Mesendoderm (in vitro differentiated cells): ENCODE measurements around the gene VWA5B2.

ENCODE experiments used
- DNase-seq: peaks from one replicate; pipeline ENCODE4 v3.0.0; 2013
- H2AK5ac ChIP-seq: 2 replicates; pipeline ENCODE4 v1.6.1; 2013; ENCODE audit warnings: low read length, inconsistent platforms
- H2BK120ac ChIP-seq: 2 replicates; pipeline ENCODE4 v1.6.1; 2013; ENCODE audit warnings: low read depth, mild to moderate bottlenecking, low read length, moderate library complexity, mixed read lengths
- H2BK15ac ChIP-seq: replicated peaks from 2 replicates; pipeline ENCODE4 v1.6.1; 2013; ENCODE audit warnings: low read depth, mild to moderate bottlenecking, moderate library complexity
- H2BK5ac ChIP-seq: 2 replicates; pipeline ENCODE4 v1.6.1; 2013; ENCODE audit warnings: low read length, inconsistent platforms
- H3K18ac ChIP-seq: 2 replicates; pipeline ENCODE4 v1.6.1; 2013; ENCODE audit warnings: mild to moderate bottlenecking, low read length, mixed read lengths
- H3K23ac ChIP-seq: one replicate; pipeline ENCODE4 v1.6.1; 2013; ENCODE audit warnings: low read length
- H3K27ac ChIP-seq: 2 replicates; pipeline ENCODE4 v1.5.1; 2013; ENCODE audit warnings: low read depth, mild to moderate bottlenecking, inconsistent platforms, low read length, moderate library complexity
- H3K27me3 ChIP-seq: 2 replicates; pipeline ENCODE4 v1.6.1; 2013; ENCODE audit warnings: low read length, control low read depth, mild to moderate bottlenecking, inconsistent platforms; ENCODE audit not compliant: insufficient read depth, poor library complexity
- H3K36me3 ChIP-seq: 2 replicates; pipeline ENCODE4 v1.6.1; 2013; ENCODE audit warnings: low read length, inconsistent platforms; ENCODE audit not compliant: control insufficient read depth, insufficient read depth
- H3K4ac ChIP-seq: one replicate; pipeline ENCODE4 v1.6.1; 2013; ENCODE audit warnings: low read depth, mild to moderate bottlenecking, low read length, moderate library complexity
- H3K4me1 ChIP-seq: 2 replicates; pipeline ENCODE4 v1.6.1; 2013; ENCODE audit warnings: low read depth, low read length, inconsistent platforms; ENCODE audit not compliant: control insufficient read depth
- H3K4me2 ChIP-seq: 2 replicates; pipeline ENCODE4 v1.6.1; 2013; ENCODE audit warnings: low read length
- H3K4me3 ChIP-seq: 2 replicates; pipeline ENCODE4 v1.5.1; 2013; ENCODE audit warnings: mild to moderate bottlenecking, low read length
- H3K56ac ChIP-seq: one replicate; pipeline ENCODE4 v1.6.1; 2013; ENCODE audit warnings: low read length
- H3K79me1 ChIP-seq: 2 replicates; pipeline ENCODE4 v1.6.1; 2013; ENCODE audit warnings: low read length, inconsistent platforms
- H3K79me2 ChIP-seq: 2 replicates; pipeline ENCODE4 v1.6.1; 2013; ENCODE audit warnings: mild to moderate bottlenecking, low read length; ENCODE audit not compliant: control insufficient read depth, insufficient read depth
- H3K9ac ChIP-seq: 2 replicates; pipeline ENCODE4 v1.6.1; 2013; ENCODE audit warnings: low read length, inconsistent platforms
- H4K5ac ChIP-seq: one replicate; pipeline ENCODE4 v1.6.1; 2013; ENCODE audit warnings: low read length
- H4K8ac ChIP-seq: one replicate; pipeline ENCODE4 v1.6.1; 2013; ENCODE audit warnings: low read depth, mild to moderate bottlenecking, control low read depth, low read length, moderate library complexity
- WGBS: extraction: QIAGEN DNeasy Blood & Tissue Kit; methylation state at CpG from one replicate; pipeline ENCODE4 v1.1.7; 2013; ENCODE audit warnings: low lambda C conversion rate, missing lambda C conversion rate; ENCODE audit not compliant: insufficient coverage; ENCODE audit errors: extremely low coverage; 5-methylcytosine and 5-hydroxymethylcytosine counted together

VWA5B2 gene

GRCh38 chr3:184227481-184227935, 1.9 kb upstream of the VWA5B2 start:
- H2BK15ac ChIP-seq: no peak overlapping the region
- no peak overlapping the region for H3K4ac ChIP-seq
- no peak overlapping the region for H4K5ac ChIP-seq
- H3K9ac ChIP-seq: no peak overlapping the region
- WGBS: no CpG with 5 or more reads among the region's 2 CpGs
- no peak overlapping the region for H2AK5ac ChIP-seq
- no peak overlapping the region for H2BK5ac ChIP-seq
- no peaks in the 10 kb centered on the region for H3K4me1 ChIP-seq
- no peaks in the 10 kb centered on the region for H3K79me2 ChIP-seq
- no peak overlapping the region for H3K56ac ChIP-seq
- no peaks in the 10 kb centered on the region for H3K79me1 ChIP-seq
- no peak overlapping the region for H2BK120ac ChIP-seq
- H4K8ac ChIP-seq: no peak overlapping the region
- no peak overlapping the region for H3K23ac ChIP-seq
- peak; percentile 56 for DNase-seq
- H3K4me3 ChIP-seq: no peak overlapping the region
- no peaks in the 10 kb centered on the region for H3K36me3 ChIP-seq
- no peak overlapping the region for H3K4me2 ChIP-seq
- no peak overlapping the region for H3K27ac ChIP-seq
- H3K18ac ChIP-seq: no peak overlapping the region
- peaks cover 39% of the 10 kb centered on the region for H3K27me3 ChIP-seq

GRCh38 chr3:184228376-184229137, 828 bp upstream of the VWA5B2 start:
- Histone ChIP-seq H3K79me2 (no peaks in the 10 kb centered on the region), H3K4ac (no peak overlapping the region), H3K27me3 (peaks cover 41% of the 10 kb centered on the region), H2BK15ac (no peak overlapping the region), H2BK5ac (no peak overlapping the region), H3K79me1 (no peaks in the 10 kb centered on the region), H3K27ac (no peak overlapping the region), H2BK120ac (no peak overlapping the region), H3K36me3 (no peaks in the 10 kb centered on the region), H3K4me2 (no peak overlapping the region), H2AK5ac (no peak overlapping the region), H3K18ac (no peak overlapping the region), H3K9ac (no peak overlapping the region), H3K23ac (no peak overlapping the region), H3K4me1 (no peaks in the 10 kb centered on the region), H3K4me3 (no peak overlapping the region), H4K5ac (no peak overlapping the region), H3K56ac (peak overlapping the region; percentile 15), H4K8ac (no peak overlapping the region)
- DNase-seq: no peak
- no CpG with 5 or more reads among the region's 12 CpGs for WGBS

GRCh38 chr3:184230081-184230602, 757 bp downstream of the VWA5B2 start:
- Histone ChIP-seq H4K8ac (no peak overlapping the region), H3K23ac (no peak overlapping the region), H2BK120ac (no peak overlapping the region), H3K27ac (no peak overlapping the region), H2BK15ac (no peak overlapping the region), H3K36me3 (no peaks in the 10 kb centered on the region), H2BK5ac (no peak overlapping the region), H3K79me1 (no peaks in the 10 kb centered on the region), H3K27me3 (peaks cover 41% of the 10 kb centered on the region), H3K56ac (no peak overlapping the region), H3K79me2 (no peaks in the 10 kb centered on the region), H3K9ac (no peak overlapping the region), H3K4me1 (no peaks in the 10 kb centered on the region), H3K4me3 (no peak overlapping the region), H3K4ac (no peak overlapping the region), H2AK5ac (no peak overlapping the region), H3K18ac (no peak overlapping the region), H3K4me2 (no peak overlapping the region), H4K5ac (no peak overlapping the region)
- WGBS: no CpG with 5 or more reads among the region's 61 CpGs
- DNase-seq: no peak

- H3K79me2 ChIP-seq: no peaks in the 10 kb centered on the region
- no peak overlapping the region for H3K23ac ChIP-seq
- no peak overlapping the region for H3K4me2 ChIP-seq
- H3K27me3 ChIP-seq: peaks cover 41% of the 10 kb centered on the region
- no peaks in the 10 kb centered on the region for H3K36me3 ChIP-seq
- WGBS: no CpG with 5 or more reads among the region's 79 CpGs
- H2AK5ac ChIP-seq: no peak overlapping the region
- H2BK15ac ChIP-seq: no peak overlapping the region
- H2BK5ac ChIP-seq: no peak overlapping the region
- no peak overlapping the region for H2BK120ac ChIP-seq
- H3K4ac ChIP-seq: no peak overlapping the region
- no peak overlapping the region for H3K4me3 ChIP-seq
- no peak overlapping the region for H3K56ac ChIP-seq
- no peak overlapping the region for H3K27ac ChIP-seq
- H3K4me1 ChIP-seq: no peaks in the 10 kb centered on the region
- H4K8ac ChIP-seq: no peak overlapping the region
- DNase-seq: no peak
- H3K79me1 ChIP-seq: no peaks in the 10 kb centered on the region
- no peak overlapping the region for H3K18ac ChIP-seq
- no peak overlapping the region for H3K9ac ChIP-seq
- H4K5ac ChIP-seq: no peak overlapping the region
These were observed 1.5 kb downstream of the VWA5B2 start for GRCh38 chr3:184230603-184231528.

GRCh38 chr3:184231671-184232070, 2.3 kb downstream of the VWA5B2 start:
- Histone ChIP-seq H3K27me3 (peaks cover 41% of the 10 kb centered on the region), H3K9ac (no peak overlapping the region), H3K79me1 (no peaks in the 10 kb centered on the region), H3K79me2 (no peaks in the 10 kb centered on the region), H3K4ac (no peak overlapping the region), H3K36me3 (no peaks in the 10 kb centered on the region), H2BK120ac (no peak overlapping the region), H2AK5ac (no peak overlapping the region), H3K4me3 (no peak overlapping the region), H3K18ac (no peak overlapping the region), H2BK5ac (no peak overlapping the region), H2BK15ac (no peak overlapping the region), H4K5ac (no peak overlapping the region), H3K56ac (no peak overlapping the region), H4K8ac (no peak overlapping the region), H3K27ac (no peak overlapping the region), H3K23ac (no peak overlapping the region), H3K4me2 (no peak overlapping the region), H3K4me1 (no peaks in the 10 kb centered on the region)
- no CpG with 5 or more reads among the region's 3 CpGs for WGBS
- DNase-seq: no peak
